Measurements from ENCODE around the gene MYO9A.

MYO9A gene, protein sequence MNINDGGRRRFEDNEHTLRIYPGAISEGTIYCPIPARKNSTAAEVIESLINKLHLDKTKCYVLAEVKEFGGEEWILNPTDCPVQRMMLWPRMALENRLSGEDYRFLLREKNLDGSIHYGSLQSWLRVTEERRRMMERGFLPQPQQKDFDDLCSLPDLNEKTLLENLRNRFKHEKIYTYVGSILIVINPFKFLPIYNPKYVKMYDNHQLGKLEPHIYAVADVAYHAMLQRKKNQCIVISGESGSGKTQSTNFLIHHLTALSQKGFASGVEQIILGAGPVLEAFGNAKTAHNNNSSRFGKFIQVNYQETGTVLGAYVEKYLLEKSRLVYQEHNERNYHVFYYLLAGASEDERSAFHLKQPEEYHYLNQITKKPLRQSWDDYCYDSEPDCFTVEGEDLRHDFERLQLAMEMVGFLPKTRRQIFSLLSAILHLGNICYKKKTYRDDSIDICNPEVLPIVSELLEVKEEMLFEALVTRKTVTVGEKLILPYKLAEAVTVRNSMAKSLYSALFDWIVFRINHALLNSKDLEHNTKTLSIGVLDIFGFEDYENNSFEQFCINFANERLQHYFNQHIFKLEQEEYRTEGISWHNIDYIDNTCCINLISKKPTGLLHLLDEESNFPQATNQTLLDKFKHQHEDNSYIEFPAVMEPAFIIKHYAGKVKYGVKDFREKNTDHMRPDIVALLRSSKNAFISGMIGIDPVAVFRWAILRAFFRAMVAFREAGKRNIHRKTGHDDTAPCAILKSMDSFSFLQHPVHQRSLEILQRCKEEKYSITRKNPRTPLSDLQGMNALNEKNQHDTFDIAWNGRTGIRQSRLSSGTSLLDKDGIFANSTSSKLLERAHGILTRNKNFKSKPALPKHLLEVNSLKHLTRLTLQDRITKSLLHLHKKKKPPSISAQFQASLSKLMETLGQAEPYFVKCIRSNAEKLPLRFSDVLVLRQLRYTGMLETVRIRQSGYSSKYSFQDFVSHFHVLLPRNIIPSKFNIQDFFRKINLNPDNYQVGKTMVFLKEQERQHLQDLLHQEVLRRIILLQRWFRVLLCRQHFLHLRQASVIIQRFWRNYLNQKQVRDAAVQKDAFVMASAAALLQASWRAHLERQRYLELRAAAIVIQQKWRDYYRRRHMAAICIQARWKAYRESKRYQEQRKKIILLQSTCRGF (N-terminal part only)

DNA sequence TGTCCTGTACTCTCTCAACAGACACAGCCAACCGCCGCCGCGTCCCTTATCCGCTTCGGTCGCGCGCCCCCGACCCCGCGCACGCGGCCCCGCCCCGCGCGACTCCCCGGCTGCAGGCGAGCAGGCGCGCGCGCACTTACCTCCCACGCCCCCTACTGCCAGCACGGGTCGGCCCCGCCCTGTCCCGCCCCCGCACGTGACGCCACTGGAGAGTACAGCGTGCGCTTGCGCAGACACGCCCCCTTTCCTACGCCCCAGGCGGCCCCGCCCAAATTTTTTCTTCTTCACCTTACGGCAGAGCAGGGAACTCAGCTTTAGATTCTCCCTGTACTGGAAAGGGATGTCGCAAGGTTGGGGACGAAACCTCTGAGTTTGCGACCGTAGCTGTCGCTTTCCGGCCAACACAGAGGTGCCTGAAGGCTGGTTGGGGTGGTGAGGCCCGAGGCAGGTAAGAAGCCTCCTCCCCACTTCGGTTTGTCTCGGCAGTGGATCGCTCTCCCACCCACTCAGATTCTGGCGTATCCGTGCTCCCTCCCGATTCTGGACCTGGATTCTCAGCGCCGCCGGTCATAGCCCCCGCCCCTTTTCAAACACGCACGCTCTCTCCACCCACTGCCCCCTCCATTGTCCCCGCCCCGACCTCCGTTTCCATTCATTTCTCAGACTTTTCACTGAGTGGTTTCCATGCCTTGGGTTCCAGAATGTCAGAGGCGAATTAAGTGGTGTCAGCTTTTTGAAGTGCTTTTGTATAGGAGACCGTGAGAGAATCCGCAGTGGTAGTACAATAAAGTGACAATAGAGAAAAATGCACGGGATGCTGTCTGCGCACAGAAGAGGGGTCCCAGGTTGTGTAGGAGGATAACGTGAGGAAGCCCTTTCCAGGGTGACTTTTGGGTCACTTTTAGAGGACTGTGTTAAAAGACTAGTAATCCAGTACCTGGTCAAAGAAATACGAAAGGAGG lies at the start of gene MYO9A, which contains the start of gene SENP8:
Gene MYO9A (minus strand): TSS at position 134 of the 962 bp plus-strand sequence. CDS start 71,587 bp downstream, outside the sequence.
Gene SENP8 (plus strand): TSS at position 387 of the 962 bp plus-strand sequence. CDS start 21,221 bp downstream, outside the sequence.
- DNase-seq (ENCODE audit: low spot score), result peak; percentile 100

DNA sequence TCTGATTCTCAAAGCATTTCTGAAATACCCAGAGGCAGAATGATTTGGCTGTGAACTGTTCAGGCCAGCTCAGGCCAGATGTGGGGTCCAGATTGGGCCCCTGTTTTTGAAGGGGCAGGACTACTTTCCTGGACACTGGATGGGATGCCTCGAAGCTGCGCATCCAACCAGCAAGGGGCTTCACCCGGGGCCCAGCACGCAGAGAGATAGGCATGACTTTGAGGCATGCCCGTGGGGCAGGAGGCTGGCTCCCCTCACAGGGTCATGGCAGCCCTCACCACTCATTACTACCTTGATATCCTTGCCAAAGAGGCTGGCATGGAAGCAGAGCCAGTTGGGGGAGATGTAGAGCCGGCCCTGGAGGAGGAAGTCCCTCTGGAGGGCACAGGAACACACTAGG lies 49.5 kb upstream of the MYO9A start:
- no peak for DNase-seq (ENCODE audit: low spot score)

DNA sequence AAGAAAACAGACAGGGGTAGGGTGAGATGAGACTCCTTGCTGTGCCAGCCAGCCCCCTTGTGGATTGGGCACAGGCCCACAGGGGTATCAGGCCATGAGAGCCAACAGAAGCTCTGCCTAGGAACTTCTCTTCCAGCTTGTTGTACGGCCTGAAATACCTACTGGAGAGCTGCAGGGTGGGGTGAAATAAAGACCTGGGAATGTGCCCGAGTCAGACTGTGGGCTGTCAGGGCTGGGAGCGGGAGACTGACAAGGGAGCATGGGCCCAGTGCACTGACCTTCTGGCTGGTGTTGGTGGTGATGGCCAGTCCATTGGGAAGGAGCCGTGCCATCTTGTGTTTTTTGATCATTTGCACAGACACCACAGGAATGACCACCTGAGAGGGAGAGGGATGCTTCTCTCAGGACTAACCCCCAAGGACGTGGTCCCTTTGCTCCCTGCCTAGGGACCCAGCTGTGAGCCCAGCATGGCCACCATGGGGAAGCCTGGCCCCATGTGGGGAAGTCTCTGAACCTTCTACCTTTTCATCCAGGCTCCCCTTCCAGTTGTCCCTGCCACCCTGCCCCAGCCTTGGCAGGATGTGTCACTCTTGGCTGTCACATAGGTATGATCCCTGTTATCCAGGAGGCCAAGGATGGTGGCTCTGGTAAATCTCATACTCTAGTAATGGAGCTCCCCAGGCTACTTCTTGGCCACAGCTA lies 48.9 kb upstream of the MYO9A start:
- DNase-seq (ENCODE audit: low spot score), result no peak

DNA sequence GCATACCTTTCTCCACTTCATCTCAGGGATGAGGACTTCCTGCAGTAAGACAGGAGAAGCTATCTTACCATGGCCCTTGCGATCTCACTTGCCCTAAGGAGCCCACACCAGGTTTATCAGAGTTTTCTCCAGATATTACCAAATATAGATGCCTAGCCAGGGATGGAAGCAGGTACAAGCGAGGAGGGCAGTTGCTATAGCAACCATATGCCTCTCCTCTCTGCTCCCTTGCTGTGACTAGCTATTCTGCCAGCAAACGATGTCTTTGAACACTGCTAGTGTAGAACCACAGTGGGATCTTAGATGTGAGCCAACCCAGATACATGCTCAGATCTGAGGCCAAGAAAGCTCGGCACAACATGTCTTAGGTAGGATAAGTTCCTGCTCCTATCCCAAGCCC lies 45.8 kb upstream of the MYO9A start:
- no peak for DNase-seq (ENCODE audit: low spot score)

DNA sequence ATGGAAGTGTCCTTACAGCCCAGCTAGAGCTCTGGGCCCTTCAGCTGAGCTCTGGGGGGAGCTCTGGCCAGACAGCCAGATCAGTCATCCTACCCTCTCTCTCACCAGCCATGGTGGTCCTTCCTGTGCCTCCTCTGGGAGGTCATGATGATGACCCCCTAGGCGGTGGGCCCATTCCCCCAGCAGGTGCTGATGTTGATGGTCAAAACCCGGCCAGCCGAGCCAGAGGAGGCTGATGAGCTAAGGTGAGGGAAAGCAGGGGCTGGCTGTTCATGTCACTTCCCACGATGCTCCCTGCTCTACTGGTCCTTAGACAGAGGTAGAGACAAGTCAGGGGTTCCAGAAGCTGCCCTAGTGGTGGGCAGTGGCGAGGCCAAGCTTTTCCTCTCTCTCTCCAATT lies 44.6 kb upstream of the MYO9A start:
- no peak for DNase-seq (ENCODE audit: low spot score)

DNA sequence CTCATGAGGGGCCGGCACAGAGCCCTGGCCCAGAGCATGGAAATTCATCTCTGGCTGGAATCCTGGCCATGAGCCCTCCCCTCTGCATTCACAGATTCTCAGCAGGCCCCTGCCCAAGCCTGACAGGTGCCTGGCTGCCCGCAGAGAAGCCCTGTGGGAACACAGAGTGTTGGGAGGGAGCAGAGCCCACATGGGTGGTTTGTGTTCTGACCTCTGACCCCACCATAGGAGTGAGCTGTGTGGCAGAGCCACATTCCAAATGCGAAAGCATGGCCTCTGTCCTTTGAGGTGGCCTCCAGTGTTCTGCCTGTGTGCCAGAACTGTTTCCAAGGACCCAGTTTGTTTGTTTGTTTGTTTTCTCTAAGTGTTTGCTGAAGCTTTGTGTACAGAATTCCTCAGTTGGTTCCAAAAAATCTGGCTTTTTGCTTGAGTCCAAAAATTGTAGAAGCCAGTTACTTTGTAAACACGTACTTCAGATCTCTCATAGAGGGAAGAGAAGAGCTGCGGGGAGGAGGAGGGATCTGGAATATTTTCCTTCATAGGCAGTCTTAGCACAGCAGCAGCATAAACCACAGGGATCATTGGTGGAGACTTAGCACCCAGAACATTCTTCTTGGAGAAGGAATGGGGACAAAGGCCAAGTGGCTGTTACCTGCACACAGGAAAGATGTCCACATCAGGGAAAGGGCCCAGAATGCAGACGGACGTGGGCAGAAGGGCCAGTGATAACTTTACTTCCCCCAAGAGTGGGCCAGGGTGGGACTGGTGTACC lies 43.6 kb upstream of the MYO9A start:
- no peak for DNase-seq (ENCODE audit: low spot score)

DNA sequence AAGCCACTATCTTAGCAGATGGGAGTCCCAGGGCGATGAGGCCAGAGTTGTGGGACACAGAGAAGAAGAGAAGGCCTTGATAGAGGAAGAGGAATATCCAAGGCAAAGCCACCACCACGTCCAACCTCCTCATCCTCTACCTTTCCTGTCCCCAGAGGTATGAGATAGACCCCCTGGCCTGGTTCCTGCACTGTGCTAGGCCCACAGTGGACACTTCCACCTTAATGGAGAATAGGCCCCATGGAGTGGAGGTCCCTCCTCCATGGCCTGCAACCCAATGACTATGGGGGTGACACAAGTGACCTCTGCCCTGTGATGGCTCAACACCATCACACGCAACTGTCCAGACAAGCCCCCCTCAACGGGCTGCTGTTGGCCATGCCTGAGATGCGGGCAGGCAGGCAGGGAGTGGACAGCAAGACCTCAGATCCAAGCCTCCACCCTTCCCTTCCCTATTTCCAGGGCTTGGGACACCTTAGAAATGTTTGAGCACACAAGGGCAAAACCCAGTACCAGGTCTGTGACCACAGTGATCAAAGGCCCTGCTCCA lies 42.8 kb upstream of the MYO9A start:
- DNase-seq (ENCODE audit: low spot score), result no peak

DNA sequence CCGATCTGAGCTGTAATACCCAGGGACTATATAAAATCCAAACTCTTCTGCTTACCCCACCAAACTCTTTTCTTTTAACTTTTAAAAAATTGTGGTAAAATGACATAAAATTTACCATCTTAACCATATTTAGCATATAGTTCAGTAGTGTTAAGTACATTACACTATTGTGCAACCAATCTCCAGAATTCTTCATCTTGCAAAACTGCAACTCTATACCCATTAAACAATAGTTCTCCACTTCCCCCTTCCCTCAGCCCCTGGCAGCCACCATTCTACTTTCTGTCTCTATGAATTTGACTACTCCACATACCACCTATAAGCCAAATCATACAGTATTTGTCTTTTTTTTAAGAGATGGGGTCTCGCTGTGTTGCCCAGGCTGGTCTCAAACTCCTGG lies 39.0 kb upstream of the MYO9A start:
- no peak for DNase-seq (ENCODE audit: low spot score)

DNA sequence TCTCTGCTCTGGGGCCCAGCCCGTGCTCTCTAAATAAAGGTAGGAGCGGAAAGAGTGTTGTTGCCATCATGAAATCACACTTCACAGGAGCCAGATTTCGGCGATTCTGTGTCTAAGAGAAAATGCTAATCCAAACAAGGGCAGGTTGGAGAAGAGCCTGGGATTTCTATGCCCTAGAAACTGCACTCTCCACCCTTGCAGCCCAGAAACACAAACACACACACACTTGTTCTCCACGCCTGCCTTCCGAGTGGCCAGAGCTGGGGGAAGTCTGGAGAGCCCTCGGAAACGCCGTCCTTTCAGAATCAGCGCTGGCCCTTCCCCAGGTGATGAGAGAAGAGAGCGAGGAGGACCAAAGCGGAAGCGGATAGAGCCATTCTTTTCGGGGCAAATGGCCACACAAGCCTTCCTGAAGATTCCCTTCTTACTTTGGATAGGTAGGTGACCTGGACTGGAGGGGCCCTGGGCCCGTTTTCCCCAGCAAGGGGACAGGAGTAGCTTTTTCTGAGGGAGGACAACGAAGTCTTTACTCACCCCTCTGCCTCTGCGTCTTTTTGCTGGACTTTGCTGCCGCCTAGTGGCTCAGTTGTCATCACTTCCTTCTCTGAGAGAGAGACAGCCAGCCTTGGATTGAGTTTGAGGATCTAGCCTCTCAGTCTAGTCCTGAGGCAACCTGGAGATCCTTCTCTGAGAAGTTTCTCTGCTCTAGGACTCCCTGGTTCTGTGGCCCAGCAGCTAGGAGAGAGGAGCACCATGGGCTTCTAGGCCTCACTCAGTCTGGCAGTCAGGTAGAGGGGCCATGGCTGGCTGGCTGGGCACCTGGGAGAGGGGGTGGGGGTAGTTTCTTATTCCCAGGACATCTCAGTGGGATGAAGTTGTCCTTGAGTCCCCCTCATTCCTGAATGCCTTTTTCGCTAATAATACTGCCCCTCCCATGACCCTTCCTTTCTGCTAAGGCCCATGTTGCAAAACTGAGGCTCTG lies 38.0 kb upstream of the MYO9A start:
- peak; percentile 85 for DNase-seq (ENCODE audit: low spot score)

DNA sequence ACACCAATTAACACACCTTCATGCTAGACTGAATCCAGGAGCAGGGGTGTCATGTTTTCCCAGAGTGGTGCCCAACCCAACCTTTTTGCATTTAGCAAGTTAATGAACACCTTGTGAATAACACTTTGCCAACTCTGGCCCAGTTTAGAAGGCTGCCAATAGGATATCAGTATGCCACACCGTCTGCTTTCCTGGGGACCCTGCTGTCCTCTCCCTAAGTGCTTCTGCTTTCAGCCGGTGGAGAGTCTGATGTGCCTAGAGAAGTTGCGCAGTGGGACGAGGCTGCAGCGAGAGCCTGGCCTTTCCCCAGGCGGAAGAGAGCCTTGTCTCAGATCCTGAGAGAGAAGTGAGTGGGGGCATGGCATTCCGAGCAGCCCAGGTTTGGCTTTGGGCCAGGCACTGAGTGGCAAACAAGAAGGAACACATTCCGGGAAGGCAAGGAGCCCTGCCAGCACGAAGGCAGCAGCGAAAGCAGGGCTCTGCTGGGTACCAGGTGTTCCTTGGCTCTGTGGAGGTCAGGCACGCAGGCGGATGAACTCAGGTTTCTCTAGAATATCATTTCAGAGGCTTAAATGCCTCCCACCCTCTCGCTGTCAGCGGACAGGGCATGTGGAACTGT lies 37.2 kb upstream of the MYO9A start:
- DNase-seq (ENCODE audit: low spot score), result peak; percentile 87

DNA sequence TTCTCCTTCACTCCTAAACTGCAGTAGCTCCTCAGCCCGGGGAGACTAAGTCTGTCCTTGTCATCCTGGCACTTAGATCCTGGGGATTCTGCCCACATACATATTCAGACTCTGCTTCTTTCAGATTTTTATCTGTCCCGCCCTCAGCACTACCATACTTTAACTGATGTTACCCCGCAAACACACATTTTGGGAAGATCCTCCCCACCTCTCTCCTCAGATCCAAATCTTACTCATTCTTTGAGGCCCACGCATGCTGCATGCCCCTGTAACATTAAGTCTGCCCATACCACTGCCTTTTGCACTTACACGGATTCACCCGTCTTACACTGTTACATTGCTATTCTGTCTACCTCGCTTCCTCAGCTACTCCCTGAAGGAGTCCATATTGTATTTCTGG lies 36.4 kb upstream of the MYO9A start:
- DNase-seq (ENCODE audit: low spot score), result no peak

DNA sequence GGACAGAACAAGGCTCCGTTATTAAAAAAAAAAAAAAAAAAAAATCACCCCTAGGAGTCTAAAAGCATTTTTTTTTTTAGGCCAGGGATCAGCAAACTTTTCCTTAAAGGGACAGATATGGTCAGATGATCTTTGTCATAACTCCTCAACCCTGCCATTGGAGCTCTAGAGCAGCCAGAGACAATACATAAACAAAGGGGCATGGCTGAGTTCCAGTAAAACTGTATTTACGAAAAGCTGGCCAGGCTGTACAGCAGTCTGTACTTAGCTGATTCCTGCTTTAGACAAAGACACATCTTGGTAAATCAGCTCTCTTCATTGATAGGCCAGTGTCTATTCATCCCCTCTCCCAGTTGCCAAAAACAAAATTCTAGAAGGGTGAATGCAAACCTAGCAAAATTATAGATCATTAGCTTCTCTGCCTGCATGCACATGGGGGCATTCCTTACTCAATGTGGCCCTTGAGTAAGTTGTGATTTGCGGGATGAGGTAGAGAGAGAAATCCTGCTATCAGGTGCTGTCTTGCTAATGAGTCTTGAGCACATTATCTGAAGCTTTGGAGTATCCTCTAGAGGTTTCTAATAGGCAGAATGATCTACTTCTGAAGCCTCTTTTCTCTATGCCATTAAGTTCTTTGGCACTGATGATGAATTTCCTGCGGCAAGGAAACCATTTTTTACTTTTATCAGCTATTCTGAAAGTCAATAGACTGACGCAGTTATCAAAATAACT lies 35.5 kb upstream of the MYO9A start:
- DNase-seq (ENCODE audit: low spot score), result no peak

DNA sequence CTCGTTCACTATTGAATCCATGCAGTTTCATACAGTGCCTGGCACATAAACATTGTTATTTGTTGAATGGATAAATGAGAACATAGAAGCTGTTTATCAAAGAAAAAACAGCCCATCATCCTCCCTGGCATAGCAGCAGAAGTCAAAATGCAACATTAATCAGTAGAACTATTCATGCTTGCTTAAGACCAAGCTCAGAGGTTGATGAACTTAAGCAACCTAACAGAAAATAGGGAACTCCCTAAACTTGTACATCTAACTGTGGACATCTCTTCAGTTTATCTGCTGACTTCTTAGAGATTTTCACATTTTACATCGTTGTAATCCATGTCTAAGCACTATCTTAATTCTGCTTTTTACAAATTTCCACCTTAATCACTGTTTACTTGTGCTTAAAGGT lies 29.5 kb upstream of the MYO9A start:
- no peak for DNase-seq (ENCODE audit: low spot score)

DNA sequence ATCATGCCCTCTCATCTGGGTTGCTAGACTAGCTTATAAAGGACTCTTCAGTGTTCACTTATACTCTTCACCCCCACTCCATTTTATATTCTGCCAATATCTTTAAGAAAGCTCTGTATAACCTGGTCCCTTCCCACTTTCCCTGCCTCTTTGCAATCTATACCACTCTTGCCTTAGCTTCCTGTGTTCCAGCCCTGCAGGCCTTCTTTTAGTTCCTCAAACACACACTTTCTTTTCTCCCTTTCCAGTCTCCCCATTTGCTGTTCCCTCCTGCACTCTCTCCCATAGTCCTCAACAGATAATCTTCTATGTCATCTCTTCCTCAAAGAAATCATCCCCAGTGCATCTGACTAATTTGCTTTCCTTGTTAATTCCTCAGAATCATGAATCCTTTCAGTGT lies 29.0 kb upstream of the MYO9A start:
- DNase-seq (ENCODE audit: low spot score), result no peak

DNA sequence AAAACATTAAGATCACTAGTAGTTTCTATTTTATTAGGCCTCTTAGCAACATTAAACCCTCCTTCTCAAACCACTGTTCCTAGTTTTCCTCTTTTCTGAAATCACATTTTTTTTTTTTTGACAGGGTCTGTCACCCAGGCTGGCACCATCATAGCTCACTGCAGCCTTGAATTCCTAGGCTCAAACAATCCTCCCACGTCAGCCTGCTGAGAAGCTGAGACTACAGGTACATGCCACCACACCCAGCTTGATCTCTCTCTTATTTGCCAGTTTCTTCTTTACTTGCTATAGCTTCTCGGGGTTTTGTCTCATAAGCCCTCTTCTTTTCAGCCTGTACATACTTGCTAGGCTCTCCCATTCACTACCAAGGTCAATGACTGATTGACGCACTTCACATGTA lies 28.3 kb upstream of the MYO9A start:
- no peak for DNase-seq (ENCODE audit: low spot score)

DNA sequence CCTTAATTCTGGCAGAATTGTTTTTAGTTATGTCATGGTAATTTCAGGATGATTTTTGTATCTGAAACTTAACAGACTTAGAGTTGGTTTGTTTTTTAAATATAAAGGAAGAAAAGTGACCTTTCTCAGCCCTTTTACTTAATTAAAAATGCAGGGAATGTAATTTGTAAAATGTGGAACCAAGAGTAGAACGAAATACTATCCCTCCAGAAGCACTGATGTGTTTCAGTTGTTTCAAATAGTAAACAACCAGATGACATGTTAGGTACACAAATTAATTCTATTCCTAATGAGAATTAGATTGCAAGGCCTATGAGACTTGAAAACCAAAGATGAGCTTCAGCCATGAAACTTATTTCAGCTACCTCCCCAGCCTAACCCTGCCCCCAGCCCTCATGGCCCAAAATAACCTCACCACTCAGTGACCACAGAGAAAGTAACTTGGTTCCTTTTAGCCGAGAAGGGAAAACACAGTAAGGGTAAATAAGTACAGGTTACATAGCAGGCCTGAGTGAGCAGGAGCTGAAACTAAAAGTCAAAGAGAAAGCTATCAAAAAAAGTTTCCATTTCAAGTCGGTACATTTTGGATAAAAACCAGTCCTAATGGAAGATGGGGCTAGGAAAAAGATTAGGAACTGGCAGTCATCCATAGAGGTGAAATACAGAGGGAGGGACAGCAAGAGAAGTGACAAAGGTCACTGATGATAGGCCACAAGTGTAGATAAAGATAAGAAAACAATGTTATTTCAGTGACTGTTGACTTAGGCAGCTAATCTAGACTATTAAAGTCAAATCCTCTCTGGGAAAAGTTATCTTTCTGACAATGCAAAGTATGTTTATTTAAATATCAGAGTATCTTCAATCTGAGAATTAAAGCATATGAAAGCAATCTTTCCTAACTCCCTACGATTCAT lies 23.5 kb upstream of the MYO9A start:
- peak; percentile 49 for DNase-seq (ENCODE audit: low spot score)
